Measurements from ENCODE around the gene SCT. TPM values are rescaled to one million over a fixed set of nuclear protein-coding genes. Genes with fewer than 3 reads are reported as not detected.

The SCT gene
- total and polyA plus RNA-seq, 2 donors (not counting 1 experiment from before 2014, with no cell fraction given) = not detected

DNA sequence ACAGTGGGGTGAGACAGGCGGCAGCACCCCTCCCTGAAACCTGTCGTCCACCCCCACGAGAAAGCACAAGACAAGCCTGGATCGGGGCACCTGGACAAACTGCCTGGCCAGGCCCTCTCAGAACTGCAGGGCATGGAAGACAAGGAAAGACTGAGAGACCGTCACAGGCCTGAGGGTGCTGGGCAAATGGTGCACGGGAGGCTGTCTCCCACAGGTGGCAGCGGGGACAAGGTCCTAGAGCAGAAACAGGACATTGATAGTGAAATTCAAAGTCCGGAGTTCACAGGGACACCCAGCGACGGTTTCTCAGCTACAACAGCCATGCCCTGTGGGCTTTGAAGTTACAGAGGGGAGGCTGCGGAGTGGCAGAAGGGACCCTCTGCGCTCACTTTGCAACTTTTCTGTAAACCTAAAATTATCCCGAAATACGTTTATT, 30.7 kb upstream of the SCT start:
- TF ChIP-seq, protein P1, sequence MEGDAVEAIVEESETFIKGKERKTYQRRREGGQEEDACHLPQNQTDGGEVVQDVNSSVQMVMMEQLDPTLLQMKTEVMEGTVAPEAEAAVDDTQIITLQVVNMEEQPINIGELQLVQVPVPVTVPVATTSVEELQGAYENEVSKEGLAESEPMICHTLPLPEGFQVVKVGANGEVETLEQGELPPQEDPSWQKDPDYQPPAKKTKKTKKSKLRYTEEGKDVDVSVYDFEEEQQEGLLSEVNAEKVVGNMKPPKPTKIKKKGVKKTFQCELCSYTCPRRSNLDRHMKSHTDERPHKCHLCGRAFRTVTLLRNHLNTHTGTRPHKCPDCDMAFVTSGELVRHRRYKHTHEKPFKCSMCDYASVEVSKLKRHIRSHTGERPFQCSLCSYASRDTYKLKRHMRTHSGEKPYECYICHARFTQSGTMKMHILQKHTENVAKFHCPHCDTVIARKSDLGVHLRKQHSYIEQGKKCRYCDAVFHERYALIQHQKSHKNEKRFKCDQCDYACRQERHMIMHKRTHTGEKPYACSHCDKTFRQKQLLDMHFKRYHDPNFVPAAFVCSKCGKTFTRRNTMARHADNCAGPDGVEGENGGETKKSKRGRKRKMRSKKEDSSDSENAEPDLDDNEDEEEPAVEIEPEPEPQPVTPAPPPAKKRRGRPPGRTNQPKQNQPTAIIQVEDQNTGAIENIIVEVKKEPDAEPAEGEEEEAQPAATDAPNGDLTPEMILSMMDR (conservative IDR thresholded peaks at IDR 0.05 in 1 of 2, IDR thresholded peaks at IDR 0.05 in 1 of 2; ENCODE audit: low read depth in 1 of 2, low read length in 2 of 2) = no peak
- no peak for TF ChIP-seq EZH2 (IDR thresholded peaks at IDR 0.05; ENCODE audit: low read length, missing control alignments)
- H3K9ac ChIP-seq (ENCODE audit: insufficient read depth, low read length) = no peak overlapping the region
- DNase-seq (ENCODE audit: low read depth in 2 of 2) = no peak

DNA sequence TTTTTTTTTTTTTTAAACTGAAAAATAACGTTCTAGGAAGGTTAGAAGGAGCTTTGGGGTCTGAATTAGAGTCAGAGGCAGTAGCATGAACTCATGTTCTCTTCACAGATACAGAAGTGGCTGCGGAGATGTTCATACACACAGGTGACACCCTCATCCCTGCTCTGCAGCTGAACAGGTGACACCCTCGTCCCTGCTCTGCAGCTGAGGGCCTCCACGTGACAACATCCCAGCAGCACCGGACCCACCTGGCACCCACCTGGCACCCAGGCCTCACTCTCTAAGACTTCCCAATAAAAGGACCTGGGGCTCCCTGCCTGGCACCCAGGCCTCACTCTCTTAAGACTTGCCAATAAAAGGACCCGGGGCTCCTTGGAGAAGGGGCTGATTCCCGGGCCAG, 29.9 kb upstream of the SCT start:
- Histone ChIP-seq H4K20me1 (ENCODE audit: control insufficient read depth, extremely low read depth, insufficient read depth, low read length) (no peaks in the 10 kb centered on the region), H2AFZ (ENCODE audit: low read length) (no peak overlapping the region), H3K4me2 (ENCODE audit: extremely low read depth, insufficient read depth, low read length) (no peak overlapping the region), H3K27ac (ENCODE audit: insufficient read depth, low read length) (no peak overlapping the region), H3K79me2 (ENCODE audit: control insufficient read depth, insufficient read depth, low read length) (no peaks in the 10 kb centered on the region), H3K4me3 (replicated peaks in 1 of 4; ENCODE audit: control extremely low read depth in 1 of 4, insufficient read depth in 1 of 4, low read depth in 3 of 4, low read length in 4 of 4) (no peak overlapping the region), H3K36me3 (ENCODE audit: control insufficient read depth, insufficient read depth, low read length) (peaks cover 6% of the 10 kb centered on the region), H3K4me1 (ENCODE audit: control insufficient read depth, extremely low read depth, insufficient read depth, low read length) (no peaks in the 10 kb centered on the region), H3K9ac (ENCODE audit: insufficient read depth, low read length) (no peak overlapping the region), H3K9me3 (ENCODE audit: control insufficient read depth, insufficient read depth, low read depth, low read length) (no peaks in the 10 kb centered on the region), H3K27me3 (ENCODE audit: control insufficient read depth, insufficient read depth, low read length) (no peaks in the 10 kb centered on the region)
- TF ChIP-seq, protein P1 (conservative IDR thresholded peaks at IDR 0.05 in 1 of 2, IDR thresholded peaks at IDR 0.05 in 1 of 2; ENCODE audit: low read depth in 1 of 2, low read length in 2 of 2) = no peak
- no peak for TF ChIP-seq EZH2 (IDR thresholded peaks at IDR 0.05; ENCODE audit: low read length, missing control alignments)
- DNase-seq (ENCODE audit: low read depth in 2 of 2) = no peak

More for the DNA sequence above, 30.7 kb upstream of the SCT start:
- Histone ChIP-seq H2AFZ (ENCODE audit: low read length) (no peak overlapping the region), H3K27me3 (ENCODE audit: control insufficient read depth, insufficient read depth, low read length) (no peaks in the 10 kb centered on the region), H3K4me3 (replicated peaks in 1 of 4; ENCODE audit: control extremely low read depth in 1 of 4, insufficient read depth in 1 of 4, low read depth in 3 of 4, low read length in 4 of 4) (no peak overlapping the region), H4K20me1 (ENCODE audit: control insufficient read depth, extremely low read depth, insufficient read depth, low read length) (no peaks in the 10 kb centered on the region), H3K4me1 (ENCODE audit: control insufficient read depth, extremely low read depth, insufficient read depth, low read length) (no peaks in the 10 kb centered on the region), H3K9me3 (ENCODE audit: control insufficient read depth, insufficient read depth, low read depth, low read length) (no peaks in the 10 kb centered on the region), H3K27ac (ENCODE audit: insufficient read depth, low read length) (no peak overlapping the region), H3K79me2 (ENCODE audit: control insufficient read depth, insufficient read depth, low read length) (peaks cover 3% of the 10 kb centered on the region), H3K36me3 (ENCODE audit: control insufficient read depth, insufficient read depth, low read length) (peaks cover 6% of the 10 kb centered on the region), H3K4me2 (ENCODE audit: extremely low read depth, insufficient read depth, low read length) (no peak overlapping the region)

DNA sequence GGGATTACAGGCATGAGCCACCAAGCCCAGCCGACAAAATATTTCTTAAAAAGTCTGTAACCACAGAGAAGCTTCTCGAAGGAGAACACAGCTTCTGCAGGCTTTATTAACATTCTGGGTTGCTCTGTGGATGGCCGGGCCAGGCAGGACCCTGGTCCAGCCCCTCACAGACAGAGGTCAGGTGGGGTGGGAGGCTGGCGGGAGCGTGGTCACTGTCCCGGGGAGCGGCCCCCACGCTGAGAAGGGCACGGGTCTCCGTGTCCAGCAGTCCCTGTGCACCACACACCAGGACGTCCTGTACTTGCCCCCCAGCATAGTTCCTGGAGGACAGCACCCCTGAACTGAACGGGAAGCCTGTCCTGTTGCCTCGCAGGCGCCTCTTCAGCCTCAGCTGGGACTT, 29.4 kb upstream of the SCT start:
- Histone ChIP-seq H3K9ac (ENCODE audit: insufficient read depth, low read length) (no peak overlapping the region), H3K36me3 (ENCODE audit: control insufficient read depth, insufficient read depth, low read length) (peaks cover 6% of the 10 kb centered on the region), H3K27me3 (ENCODE audit: control insufficient read depth, insufficient read depth, low read length) (no peaks in the 10 kb centered on the region), H3K9me3 (ENCODE audit: control insufficient read depth, insufficient read depth, low read depth, low read length) (no peaks in the 10 kb centered on the region), H3K4me1 (ENCODE audit: control insufficient read depth, extremely low read depth, insufficient read depth, low read length) (no peaks in the 10 kb centered on the region), H2AFZ (ENCODE audit: low read length) (no peak overlapping the region), H4K20me1 (ENCODE audit: control insufficient read depth, extremely low read depth, insufficient read depth, low read length) (no peaks in the 10 kb centered on the region), H3K27ac (ENCODE audit: insufficient read depth, low read length) (no peak overlapping the region), H3K79me2 (ENCODE audit: control insufficient read depth, insufficient read depth, low read length) (no peaks in the 10 kb centered on the region), H3K4me3 (replicated peaks in 1 of 4; ENCODE audit: control extremely low read depth in 1 of 4, insufficient read depth in 1 of 4, low read depth in 3 of 4, low read length in 4 of 4) (no peak overlapping the region), H3K4me2 (ENCODE audit: extremely low read depth, insufficient read depth, low read length) (no peak overlapping the region)
- no peak for DNase-seq (ENCODE audit: low read depth in 2 of 2)
- TF ChIP-seq EZH2 (IDR thresholded peaks at IDR 0.05; ENCODE audit: low read length, missing control alignments) = no peak
- TF ChIP-seq, protein P1 (conservative IDR thresholded peaks at IDR 0.05 in 1 of 2, IDR thresholded peaks at IDR 0.05 in 1 of 2; ENCODE audit: low read depth in 1 of 2, low read length in 2 of 2) = no peak

All from fibroblast of lung (primary cell).